Measurements from ENCODE around the gene LRPPRC.

LRPPRC gene

DNA sequence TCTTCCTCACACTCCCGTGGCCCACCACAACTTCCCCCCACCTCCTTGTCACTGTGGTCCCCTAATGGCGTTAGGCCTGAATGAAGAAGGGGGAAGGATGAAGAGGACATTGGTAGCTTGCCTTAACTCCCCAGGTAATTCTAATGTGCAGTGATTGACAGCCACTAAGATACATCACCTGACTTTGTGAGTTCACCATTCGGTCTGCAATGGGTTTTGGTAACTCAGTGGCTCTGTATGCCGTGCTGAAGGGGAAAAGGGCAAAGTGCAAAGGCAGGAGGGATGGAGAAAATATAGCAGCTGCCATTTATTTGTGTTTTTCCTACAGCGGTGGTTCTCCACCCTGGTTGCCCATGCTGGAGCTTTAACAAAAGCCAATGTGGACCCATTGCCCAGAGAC is 114.8 kb downstream of the LRPPRC start:
- no peak overlapping the region for H3K9ac ChIP-seq
- H3K4me3 ChIP-seq (IDR thresholded peaks at IDR 0.05; ENCODE audit: insufficient read depth, low read depth, low read length) = no peak overlapping the region
- no peak overlapping the region for H3K27ac ChIP-seq
- no peaks in the 10 kb centered on the region for H3K36me3 ChIP-seq (ENCODE audit: insufficient read depth)
- H3K27me3 ChIP-seq (ENCODE audit: insufficient read depth, low read depth) = no peaks in the 10 kb centered on the region
- H3K4me2 ChIP-seq = no peak overlapping the region
- no peak overlapping the region for H2AFZ ChIP-seq (ENCODE audit: low read depth)
- no peaks in the 10 kb centered on the region for H3K79me2 ChIP-seq (ENCODE audit: insufficient read depth, low read depth)
- TF ChIP-seq, protein P1, sequence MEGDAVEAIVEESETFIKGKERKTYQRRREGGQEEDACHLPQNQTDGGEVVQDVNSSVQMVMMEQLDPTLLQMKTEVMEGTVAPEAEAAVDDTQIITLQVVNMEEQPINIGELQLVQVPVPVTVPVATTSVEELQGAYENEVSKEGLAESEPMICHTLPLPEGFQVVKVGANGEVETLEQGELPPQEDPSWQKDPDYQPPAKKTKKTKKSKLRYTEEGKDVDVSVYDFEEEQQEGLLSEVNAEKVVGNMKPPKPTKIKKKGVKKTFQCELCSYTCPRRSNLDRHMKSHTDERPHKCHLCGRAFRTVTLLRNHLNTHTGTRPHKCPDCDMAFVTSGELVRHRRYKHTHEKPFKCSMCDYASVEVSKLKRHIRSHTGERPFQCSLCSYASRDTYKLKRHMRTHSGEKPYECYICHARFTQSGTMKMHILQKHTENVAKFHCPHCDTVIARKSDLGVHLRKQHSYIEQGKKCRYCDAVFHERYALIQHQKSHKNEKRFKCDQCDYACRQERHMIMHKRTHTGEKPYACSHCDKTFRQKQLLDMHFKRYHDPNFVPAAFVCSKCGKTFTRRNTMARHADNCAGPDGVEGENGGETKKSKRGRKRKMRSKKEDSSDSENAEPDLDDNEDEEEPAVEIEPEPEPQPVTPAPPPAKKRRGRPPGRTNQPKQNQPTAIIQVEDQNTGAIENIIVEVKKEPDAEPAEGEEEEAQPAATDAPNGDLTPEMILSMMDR (conservative IDR thresholded peaks at IDR 0.05; ENCODE audit: low read depth, low read length) = no peak
- H3K4me1 ChIP-seq (ENCODE audit: low read depth, poor library complexity, severe bottlenecking) = no peaks in the 10 kb centered on the region
- no peaks in the 10 kb centered on the region for H4K20me1 ChIP-seq (ENCODE audit: insufficient read depth)

DNA sequence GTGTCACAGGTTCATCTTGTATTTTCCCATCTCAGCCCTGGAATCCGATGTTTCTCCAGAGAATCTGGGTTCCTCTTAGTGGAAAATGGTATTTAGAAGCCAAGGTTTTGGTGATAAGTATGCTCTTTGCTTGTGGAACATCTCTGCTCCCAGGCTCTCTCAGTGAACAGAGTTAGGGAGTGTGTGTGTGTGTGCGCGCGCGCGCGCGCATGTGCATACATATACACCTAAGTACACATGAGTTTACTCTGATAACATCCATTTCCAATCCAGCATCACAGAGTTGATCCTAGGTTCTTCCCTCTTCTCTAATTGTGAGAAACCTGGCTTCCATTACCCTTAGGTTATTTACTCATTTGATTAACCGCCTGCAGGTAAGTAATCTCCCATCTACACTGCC is 115.3 kb downstream of the LRPPRC start:
- H3K4me2 ChIP-seq = no peak overlapping the region
- TF ChIP-seq, protein P1 (conservative IDR thresholded peaks at IDR 0.05; ENCODE audit: low read depth, low read length) = no peak
- no peak overlapping the region for H2AFZ ChIP-seq (ENCODE audit: low read depth)
- no peak overlapping the region for H3K9ac ChIP-seq
- no peaks in the 10 kb centered on the region for H4K20me1 ChIP-seq (ENCODE audit: insufficient read depth)
- H3K4me3 ChIP-seq (IDR thresholded peaks at IDR 0.05; ENCODE audit: insufficient read depth, low read depth, low read length) = no peak overlapping the region
- H3K79me2 ChIP-seq (ENCODE audit: insufficient read depth, low read depth) = no peaks in the 10 kb centered on the region
- no peaks in the 10 kb centered on the region for H3K4me1 ChIP-seq (ENCODE audit: low read depth, poor library complexity, severe bottlenecking)
- H3K27me3 ChIP-seq (ENCODE audit: insufficient read depth, low read depth) = no peaks in the 10 kb centered on the region
- H3K36me3 ChIP-seq (ENCODE audit: insufficient read depth) = no peaks in the 10 kb centered on the region
- no peak overlapping the region for H3K27ac ChIP-seq

DNA sequence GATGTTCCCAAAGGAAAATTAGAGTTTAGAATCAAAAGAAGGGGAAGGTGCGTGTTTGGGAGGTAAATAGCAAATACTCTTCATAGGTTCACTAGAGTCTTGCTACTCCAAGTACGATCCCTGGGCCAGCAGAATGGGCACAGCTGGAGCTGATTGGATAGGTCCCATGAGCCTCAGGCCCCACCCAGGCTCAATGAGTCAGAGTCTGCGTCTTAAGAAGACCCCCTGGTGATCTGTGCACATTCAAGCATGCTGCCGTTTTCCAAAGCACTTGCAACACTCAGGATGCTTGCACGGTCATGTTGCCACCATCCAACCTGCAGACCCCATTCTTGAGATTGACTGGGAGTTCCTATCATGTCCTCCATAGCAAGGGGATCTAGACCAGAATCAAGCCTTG is 116.5 kb downstream of the LRPPRC start:
- TF ChIP-seq, protein P1 (conservative IDR thresholded peaks at IDR 0.05; ENCODE audit: low read depth, low read length) = no peak
- Histone ChIP-seq H3K4me3 (IDR thresholded peaks at IDR 0.05; ENCODE audit: insufficient read depth, low read depth, low read length) (no peak overlapping the region), H2AFZ (ENCODE audit: low read depth) (no peak overlapping the region), H3K9ac (no peak overlapping the region), H3K4me2 (no peak overlapping the region), H3K27me3 (ENCODE audit: insufficient read depth, low read depth) (no peaks in the 10 kb centered on the region), H3K4me1 (ENCODE audit: low read depth, poor library complexity, severe bottlenecking) (no peaks in the 10 kb centered on the region), H3K79me2 (ENCODE audit: insufficient read depth, low read depth) (no peaks in the 10 kb centered on the region), H4K20me1 (ENCODE audit: insufficient read depth) (no peaks in the 10 kb centered on the region), H3K36me3 (ENCODE audit: insufficient read depth) (no peaks in the 10 kb centered on the region), H3K27ac (no peak overlapping the region)

DNA sequence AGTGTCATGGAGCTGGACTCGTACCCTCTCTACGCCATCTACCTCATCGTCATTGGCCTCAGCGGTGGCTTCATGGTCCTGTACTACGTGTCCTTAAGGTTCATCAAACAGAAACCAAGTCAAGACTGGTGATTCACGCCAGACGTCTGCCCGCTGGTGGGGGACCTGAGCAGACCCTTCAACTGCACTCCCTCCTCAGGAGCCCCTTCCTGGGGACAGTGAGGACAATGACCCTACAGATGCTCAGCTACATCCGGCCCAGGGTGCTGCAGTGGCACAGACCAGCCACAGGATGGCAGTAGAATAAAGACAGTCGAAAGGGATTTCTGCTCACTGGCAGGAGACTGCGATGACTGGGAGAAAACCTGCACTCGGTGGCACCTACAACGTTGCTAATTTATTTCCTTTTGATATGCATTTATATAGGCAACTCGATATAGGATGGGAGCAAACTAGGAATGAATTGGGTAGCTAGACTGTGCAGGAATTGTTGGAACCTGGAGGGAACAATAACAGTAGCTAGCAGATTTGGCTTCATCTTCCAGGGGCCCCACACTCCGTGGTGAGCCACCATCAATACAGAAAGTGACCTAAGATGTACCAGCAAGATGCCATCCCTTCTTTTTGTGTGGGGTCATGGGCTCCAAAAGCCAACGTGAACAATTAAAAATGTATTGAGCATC is 117.9 kb downstream of the LRPPRC start:
- Histone ChIP-seq H3K4me3 (IDR thresholded peaks at IDR 0.05; ENCODE audit: insufficient read depth, low read depth, low read length) (no peak overlapping the region), H2AFZ (ENCODE audit: low read depth) (peak overlapping the region; percentile 15; the same call in 1 of the 2 replicates), H4K20me1 (ENCODE audit: insufficient read depth) (no peaks in the 10 kb centered on the region), H3K9ac (no peak overlapping the region), H3K4me1 (ENCODE audit: low read depth, poor library complexity, severe bottlenecking) (no peaks in the 10 kb centered on the region), H3K36me3 (ENCODE audit: insufficient read depth) (no peaks in the 10 kb centered on the region), H3K4me2 (peak overlapping the region; percentile 17; the same call in 1 of the 2 replicates), H3K27ac (no peak overlapping the region), H3K79me2 (ENCODE audit: insufficient read depth, low read depth) (no peaks in the 10 kb centered on the region), H3K27me3 (ENCODE audit: insufficient read depth, low read depth) (no peaks in the 10 kb centered on the region)
- TF ChIP-seq, protein P1 (conservative IDR thresholded peaks at IDR 0.05; ENCODE audit: low read depth, low read length) = peak; percentile 99

Measured in KMS-11 (cell line).